Gastroesophageal sphincter (tissue), 4 donors: ENCODE results near the gene CYFIP2. TPM values are rescaled to one million over a fixed set of nuclear protein-coding genes. Genes with fewer than 3 reads are reported as not detected.

ENCODE experiments used
- ATAC-seq: fragments of 150-250 bp; one replicate; pipeline ENCODE4 v1.9.1; 2016; ENCODE audit warnings: mild to moderate bottlenecking, moderate library complexity
- H3K27ac ChIP-seq, 4 donors: fragments of 200-600 bp; sonication (generic) in 3 of 4; 1 replicate in 3 of 4; 2 replicates in 1 of 4; pipeline ENCODE4 v1.5.1; 2016 to 2019
- H3K27me3 ChIP-seq: fragments of 200-600 bp; sonication (generic); one replicate; pipeline ENCODE4 v1.5.1; 2019
- H3K36me3 ChIP-seq, 2 donors: fragments of 200-600 bp; sonication (generic); one replicate each; pipeline ENCODE4 v1.5.1; 2019; ENCODE audit warnings: control low read depth in 1 of 2
- H3K4me1 ChIP-seq, 3 donors: fragments of 200-600 bp; sonication (generic); 1 replicate in 2 of 3; 2 replicates in 1 of 3; pipeline ENCODE4 v1.5.1; 2016 to 2019; ENCODE audit warnings: control low read depth in 2 of 3
- H3K4me3 ChIP-seq, 2 donors: fragments of 200-600 bp; sonication (generic); one replicate each; pipeline ENCODE4 v1.5.1; 2019; ENCODE audit warnings: mild to moderate bottlenecking in 1 of 2, moderate library complexity in 1 of 2
- H3K9me3 ChIP-seq, 3 donors: fragments of 200-600 bp; sonication (generic); one replicate each; pipeline ENCODE4 v1.5.1; 2017 to 2019; ENCODE audit warnings: control low read depth in 2 of 3
- EP300 ChIP-seq: sonication (generic); formaldehyde crosslinking; IDR thresholded peaks from one replicate; pipeline ENCODE4 v1.6.1; 2017; ENCODE audit warnings: antibody characterized with exemption, mild to moderate bottlenecking
- POLR2A ChIP-seq, 2 donors: fragments of 450-650 bp; IDR thresholded peaks; one replicate each; pipeline ENCODE4 v1.6.1; 2017; ENCODE audit warnings: antibody characterized with exemption in 2 of 2, mild to moderate bottlenecking in 2 of 2, moderate library complexity in 1 of 2
- POLR2AphosphoS5 ChIP-seq: sonication (generic); formaldehyde crosslinking; IDR thresholded peaks from one replicate; pipeline ENCODE4 v1.6.1; 2017; ENCODE audit warnings: antibody characterized with exemption
- WGBS, 2 donors: methylation state at CpG; one replicate each; pipeline ENCODE4 v1.1.5; 2018; ENCODE audit warnings: low coverage in 1 of 2; 5-methylcytosine and 5-hydroxymethylcytosine counted together
- total RNA-seq, 4 donors: library from RNA; depleted of rRNA; stranded (reverse); fragments of >200 nt; gene quantifications; one replicate each; pipeline ENCODE4 v1.1.0, GENCODE V29; 2016
- TF ChIP-seq, protein P1 (sequence below), 4 experiments: fragments of 200-600 bp in 2 of 4; fragments of 450-650 bp in 2 of 4; sonication (generic) in 1 of 4; IDR thresholded peaks; one replicate each; pipeline ENCODE4 v1.5.1; 2017 to 2019; ENCODE audit warnings: antibody characterized with exemption in 4 of 4, mild to moderate bottlenecking in 2 of 4, moderate library complexity in 2 of 4

Gene CYFIP2
- total RNA-seq, 4 donors from 2014 or later = 13.7 to 50.6 (median 23.1) TPM

DNA sequence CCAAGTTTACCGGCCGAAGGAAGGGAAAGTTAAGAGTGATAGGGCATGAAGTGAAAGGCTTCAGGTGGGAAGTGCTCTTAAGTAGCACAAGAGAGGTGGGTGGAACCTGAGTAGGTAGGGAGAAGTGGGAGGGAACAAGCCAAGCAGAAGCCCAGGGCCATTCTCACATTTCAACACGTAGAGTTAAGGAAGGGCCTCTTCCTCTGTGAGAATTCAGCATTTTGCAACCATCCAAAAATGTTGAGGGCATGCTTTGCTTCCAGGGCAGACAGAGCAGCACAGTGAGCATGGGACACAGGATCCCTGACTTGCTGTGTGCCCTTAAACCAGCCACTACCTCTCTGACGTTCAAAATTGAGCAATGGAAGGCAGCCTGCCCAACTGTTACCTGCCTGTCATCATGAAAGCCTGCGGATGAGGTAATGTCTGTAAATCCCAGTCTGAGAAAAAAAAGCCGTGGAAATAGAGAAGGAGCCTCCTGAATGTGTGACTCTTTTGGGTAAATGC lies 3.3 kb downstream of the CYFIP2 start:
- Histone ChIP-seq H3K27me3 (no peaks in the 10 kb centered on the region), H3K4me1 (peaks cover 0 to 21% (median 3%) of the 10 kb centered on the region in 3 donors), H3K9me3 (no peaks in the 10 kb centered on the region), H3K4me3 (no peak overlapping the region), H3K27ac (no peak overlapping the region), H3K36me3 (no peaks in the 10 kb centered on the region)
- no peak for TF ChIP-seq POLR2AphosphoS5
- TF ChIP-seq EP300 = no peak
- TF ChIP-seq, protein P1, sequence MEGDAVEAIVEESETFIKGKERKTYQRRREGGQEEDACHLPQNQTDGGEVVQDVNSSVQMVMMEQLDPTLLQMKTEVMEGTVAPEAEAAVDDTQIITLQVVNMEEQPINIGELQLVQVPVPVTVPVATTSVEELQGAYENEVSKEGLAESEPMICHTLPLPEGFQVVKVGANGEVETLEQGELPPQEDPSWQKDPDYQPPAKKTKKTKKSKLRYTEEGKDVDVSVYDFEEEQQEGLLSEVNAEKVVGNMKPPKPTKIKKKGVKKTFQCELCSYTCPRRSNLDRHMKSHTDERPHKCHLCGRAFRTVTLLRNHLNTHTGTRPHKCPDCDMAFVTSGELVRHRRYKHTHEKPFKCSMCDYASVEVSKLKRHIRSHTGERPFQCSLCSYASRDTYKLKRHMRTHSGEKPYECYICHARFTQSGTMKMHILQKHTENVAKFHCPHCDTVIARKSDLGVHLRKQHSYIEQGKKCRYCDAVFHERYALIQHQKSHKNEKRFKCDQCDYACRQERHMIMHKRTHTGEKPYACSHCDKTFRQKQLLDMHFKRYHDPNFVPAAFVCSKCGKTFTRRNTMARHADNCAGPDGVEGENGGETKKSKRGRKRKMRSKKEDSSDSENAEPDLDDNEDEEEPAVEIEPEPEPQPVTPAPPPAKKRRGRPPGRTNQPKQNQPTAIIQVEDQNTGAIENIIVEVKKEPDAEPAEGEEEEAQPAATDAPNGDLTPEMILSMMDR (IDR thresholded peaks at IDR 0.05) = no peak
- no peak for TF ChIP-seq POLR2A (IDR thresholded peaks at IDR 0.05)
- no peak for ATAC-seq
- 85 to 86% methylated on average over 3 to 6 of the region's 6 CpGs for WGBS, 2 donors

DNA sequence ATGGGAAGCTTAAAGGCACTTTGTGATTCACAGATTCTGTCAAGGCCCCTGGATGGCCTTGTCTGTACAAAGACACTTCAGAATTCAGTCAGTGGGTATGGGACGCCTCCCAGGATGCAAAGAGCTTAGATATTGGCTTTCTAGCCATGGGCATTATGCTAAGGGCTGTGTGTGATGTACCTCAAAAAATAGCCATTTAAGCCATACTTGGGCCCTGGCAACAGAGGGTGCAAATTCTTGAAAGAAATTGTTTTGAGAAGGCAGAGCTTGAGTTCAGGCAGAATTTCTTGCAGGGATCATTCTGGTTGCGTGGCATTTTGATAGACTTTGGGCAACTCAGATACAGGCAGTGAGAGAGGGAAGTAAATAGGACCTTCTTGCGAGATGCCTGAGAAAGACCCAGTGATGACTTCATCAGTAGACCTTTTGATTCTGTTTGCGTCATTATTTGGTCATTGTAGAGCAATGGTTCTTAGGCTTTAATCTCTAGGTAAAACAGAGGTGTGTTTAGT lies 3.9 kb downstream of the CYFIP2 start:
- no peak for ATAC-seq
- TF ChIP-seq, protein P1 (IDR thresholded peaks at IDR 0.05) = no peak
- TF ChIP-seq POLR2A (IDR thresholded peaks at IDR 0.05) (no peak), EP300 (no peak), POLR2AphosphoS5 (no peak)
- Histone ChIP-seq H3K9me3 (no peaks in the 10 kb centered on the region), H3K4me1 (peaks cover 0 to 21% (median 3%) of the 10 kb centered on the region in 3 donors), H3K36me3 (no peaks in the 10 kb centered on the region), H3K27ac (no peak overlapping the region), H3K27me3 (no peaks in the 10 kb centered on the region), H3K4me3 (no peak overlapping the region)
- 62 to 88% methylated on average over 3 to 4 of the region's 4 CpGs for WGBS, 2 donors

DNA sequence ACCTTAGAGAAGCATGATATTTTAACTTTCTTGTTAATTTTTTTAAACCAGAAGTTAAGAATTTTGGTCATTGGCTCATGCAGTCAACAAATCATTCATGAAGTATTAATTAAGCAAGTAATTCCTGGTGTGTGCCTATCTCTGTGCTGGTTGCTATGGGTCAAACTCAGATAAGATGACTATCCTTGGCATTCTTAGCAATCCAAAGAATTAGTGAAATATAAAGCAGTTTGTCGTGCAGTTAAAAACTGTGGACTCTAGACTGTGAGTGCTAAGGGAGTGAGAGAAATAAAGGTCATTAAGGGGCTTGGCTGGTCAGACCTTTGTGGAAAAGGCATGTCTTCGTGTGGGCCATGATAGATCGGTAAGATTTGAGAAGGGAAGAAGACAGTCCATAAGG lies 4.8 kb downstream of the CYFIP2 start:
- H3K27ac ChIP-seq = no peak overlapping the region
- no peaks in the 10 kb centered on the region for H3K36me3 ChIP-seq
- no peaks in the 10 kb centered on the region for H3K9me3 ChIP-seq
- no peak overlapping the region for H3K4me3 ChIP-seq
- peaks cover 0 to 15% (median 3%) of the 10 kb centered on the region in 3 donors for H3K4me1 ChIP-seq
- 62 to 67% methylated on average over 3 of the region's 3 CpGs for WGBS, 2 donors
- ATAC-seq = no peak
- no peaks in the 10 kb centered on the region for H3K27me3 ChIP-seq
- TF ChIP-seq EP300 (no peak), POLR2A (IDR thresholded peaks at IDR 0.05) (no peak), POLR2AphosphoS5 (no peak)
- TF ChIP-seq, protein P1 (IDR thresholded peaks at IDR 0.05) = no peak

DNA sequence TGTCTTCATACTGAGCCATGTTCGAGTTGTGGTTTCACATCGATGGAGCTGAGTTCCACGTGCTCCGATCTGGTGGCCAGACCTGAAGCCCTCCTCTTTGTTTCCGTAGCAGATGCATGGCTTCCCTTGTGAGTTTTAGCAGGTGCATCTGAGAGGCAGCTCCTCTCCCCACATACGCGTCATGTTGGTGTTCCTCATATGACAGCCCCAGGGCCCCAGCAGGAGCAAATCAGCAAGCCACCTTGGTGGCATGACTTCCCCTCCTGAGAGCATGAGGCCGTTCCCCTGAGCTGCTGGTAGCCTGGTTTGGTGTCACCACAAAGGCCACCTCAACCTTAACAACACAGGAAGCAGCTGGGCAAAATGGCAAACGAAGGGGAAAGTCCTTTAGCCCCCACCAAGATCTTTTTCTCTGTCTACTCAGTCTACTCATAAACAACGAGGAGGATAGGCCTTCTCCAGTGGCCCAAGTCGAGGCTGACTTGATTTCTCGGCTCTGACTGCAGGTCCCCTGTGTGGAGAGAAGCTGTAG lies 5.9 kb downstream of the CYFIP2 start:
- Histone ChIP-seq H3K4me1 (peaks cover 0 to 7% (median 0%) of the 10 kb centered on the region in 3 donors), H3K27ac (no peak overlapping the region), H3K4me3 (no peak overlapping the region), H3K27me3 (no peaks in the 10 kb centered on the region), H3K36me3 (no peaks in the 10 kb centered on the region), H3K9me3 (no peaks in the 10 kb centered on the region)
- no peak for ATAC-seq
- TF ChIP-seq, protein P1 (IDR thresholded peaks at IDR 0.05) = no peak
- no peak for TF ChIP-seq EP300
- no peak for TF ChIP-seq POLR2A (IDR thresholded peaks at IDR 0.05)
- TF ChIP-seq POLR2AphosphoS5 = no peak
- WGBS, 2 donors = 90 to 98% methylated on average over 5 of the region's 12 CpGs

DNA sequence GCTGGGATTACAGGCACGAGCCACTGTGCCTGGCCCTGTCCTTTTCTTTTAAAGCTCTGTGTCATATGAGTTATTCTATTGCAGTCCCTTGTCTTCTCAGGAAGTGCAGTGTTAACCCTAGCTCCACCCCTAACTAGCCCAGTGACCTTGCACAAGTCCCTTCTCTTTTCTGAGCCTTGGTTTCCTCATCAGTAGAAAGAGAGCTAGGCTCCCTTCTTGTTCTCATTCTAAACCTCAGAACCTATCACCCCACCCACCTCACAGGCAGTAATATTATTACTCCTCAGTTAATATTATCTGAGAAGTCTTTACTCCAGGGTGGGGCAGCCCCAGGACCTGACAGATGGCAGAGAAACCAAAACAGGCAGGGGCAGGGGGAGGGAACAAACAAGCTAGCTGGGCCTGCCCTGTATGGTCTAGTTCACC lies 7.2 kb downstream of the CYFIP2 start:
- TF ChIP-seq, protein P1 (IDR thresholded peaks at IDR 0.05) = no peak
- no peak for TF ChIP-seq POLR2A (IDR thresholded peaks at IDR 0.05)
- TF ChIP-seq EP300 = no peak
- no peak for TF ChIP-seq POLR2AphosphoS5
- Histone ChIP-seq H3K27me3 (no peaks in the 10 kb centered on the region), H3K27ac (no peak overlapping the region), H3K4me3 (no peak overlapping the region), H3K36me3 (no peaks in the 10 kb centered on the region), H3K4me1 (no peaks in the 10 kb centered on the region), H3K9me3 (no peaks in the 10 kb centered on the region)
- 80% methylated on average over 1 of the region's 1 CpG; no CpG with 5 or more reads in 1 of the 2 donors for whole genome bisulfite sequencing, 2 donors
- ATAC-seq = no peak
